Measurements from ENCODE around the gene IQSEC2.

The IQSEC2 gene

GRCh38 chrX:53281321-53281822, at the start of gene IQSEC2:
TSS of gene IQSEC2 (minus strand) at chrX:53281584.
- peak; percentile 59 for DNase-seq (ENCODE audit: low read depth, low spot score)

GRCh38 chrX:53330331-53330730, 48.9 kb upstream of the IQSEC2 start:
- DNase-seq (ENCODE audit: low read depth, low spot score), result no peak

GRCh38 chrX:53324803-53325202, 43.4 kb upstream of the IQSEC2 start:
- no peak for DNase-seq (ENCODE audit: low read depth, low spot score)

GRCh38 chrX:53324085-53324484, 42.7 kb upstream of the IQSEC2 start:
- no peak for DNase-seq (ENCODE audit: low read depth, low spot score)

GRCh38 chrX:53323196-53323595, 41.8 kb upstream of the IQSEC2 start:
- no peak for DNase-seq (ENCODE audit: low read depth, low spot score)

GRCh38 chrX:53321943-53322497, 40.6 kb upstream of the IQSEC2 start:
- no peak for DNase-seq (ENCODE audit: low read depth, low spot score)

GRCh38 chrX:53321230-53321942, 40.0 kb upstream of the IQSEC2 start:
- no peak for DNase-seq (ENCODE audit: low read depth, low spot score)

GRCh38 chrX:53320543-53321229, 39.3 kb upstream of the IQSEC2 start:
- no peak for DNase-seq (ENCODE audit: low read depth, low spot score)

- no peak for DNase-seq (ENCODE audit: low read depth, low spot score)
These were observed 38.5 kb upstream of the IQSEC2 start for GRCh38 chrX:53319614-53320542.

- DNase-seq (ENCODE audit: low read depth, low spot score), result no peak
These were observed 37.5 kb upstream of the IQSEC2 start for GRCh38 chrX:53318766-53319353.

- DNase-seq (ENCODE audit: low read depth, low spot score), result no peak
These were observed 36.1 kb upstream of the IQSEC2 start for GRCh38 chrX:53317365-53318069.

- DNase-seq (ENCODE audit: low read depth, low spot score), result no peak
These were observed 35.5 kb upstream of the IQSEC2 start for GRCh38 chrX:53316860-53317237.

GRCh38 chrX:53316111-53316859, 34.9 kb upstream of the IQSEC2 start:
- DNase-seq (ENCODE audit: low read depth, low spot score), result no peak

GRCh38 chrX:53313728-53314105, 32.3 kb upstream of the IQSEC2 start:
- DNase-seq (ENCODE audit: low read depth, low spot score), result no peak

- peak; percentile 49 for DNase-seq (ENCODE audit: low read depth, low spot score)
These were observed 31.8 kb upstream of the IQSEC2 start for GRCh38 chrX:53312946-53313727.

- DNase-seq (ENCODE audit: low read depth, low spot score), result no peak
These were observed 28.5 kb upstream of the IQSEC2 start for GRCh38 chrX:53309837-53310236.

- no peak for DNase-seq (ENCODE audit: low read depth, low spot score)
These were observed 27.5 kb upstream of the IQSEC2 start for GRCh38 chrX:53308836-53309235.

- no peak for DNase-seq (ENCODE audit: low read depth, low spot score)
These were observed 24.9 kb upstream of the IQSEC2 start for GRCh38 chrX:53305996-53306937.
